ENCODE results near the gene ROPN1B. TPM values are rescaled to one million over a fixed set of nuclear protein-coding genes. Genes with fewer than 3 reads are reported as not detected.

The ROPN1B gene
- total RNA-seq, 1 experiment from 2014 or later = 0.18 TPM

- POLR2A ChIA-PET (ENCODE audit: unreplicated experiment) = no interaction called here
- no TSS peak for BruUV-seq (replicated peaks)
- Histone ChIP-seq H3K4me2 (ENCODE audit: low read length) (no peak overlapping the region), H4K20me1 (ENCODE audit: low read length) (no peaks in the 10 kb centered on the region), H3K9me2 (replicated peaks; ENCODE audit: low read length) (no peaks in the 10 kb centered on the region), H3K4me1 (ENCODE audit: insufficient read depth, low read length) (no peaks in the 10 kb centered on the region), H3F3A (ENCODE audit: low read length, unreplicated experiment) (no peaks in the 10 kb centered on the region), H3K36me3 (ENCODE audit: low read depth, low read length) (no peaks in the 10 kb centered on the region), H3K79me2 (ENCODE audit: low read length) (no peaks in the 10 kb centered on the region), H3K9me3 (ENCODE audit: low read length) (no peaks in the 10 kb centered on the region), H2AFZ (ENCODE audit: low read length) (no peak overlapping the region), H3K9ac (ENCODE audit: low read length) (no peak overlapping the region), H3K27ac (ENCODE audit: low read length) (no peak overlapping the region), H3K4me3 (ENCODE audit: low read length) (no peak overlapping the region), H3K27me3 (ENCODE audit: low read length) (no peaks in the 10 kb centered on the region)
- DNase-seq (no peak), ATAC-seq (no peak)
- intact Hi-C loops (cut with micrococcal nuclease) = no loop called here
- TF ChIP-seq EZH2 (IDR thresholded peaks at IDR 0.05; ENCODE audit: low read length, unreplicated experiment) (no peak), EZH2phosphoT487 (IDR thresholded peaks at IDR 0.05; ENCODE audit: borderline replicate concordance, low read length) (no peak), CTCF (conservative IDR thresholded peaks at IDR 0.05; ENCODE audit: low read depth, low read length) (no peak)
- CTCF ChIA-PET = no interaction called here
These were observed 40.2 kb downstream of the ROPN1B start for GRCh38 chr3:126009181-126009580.

GRCh38 chr3:126013751-126014156, 44.8 kb downstream of the ROPN1B start:
- Histone ChIP-seq H3K79me2 (ENCODE audit: low read length) (no peaks in the 10 kb centered on the region), H3K27ac (ENCODE audit: low read length) (no peak overlapping the region), H3F3A (ENCODE audit: low read length, unreplicated experiment) (no peaks in the 10 kb centered on the region), H3K9me3 (ENCODE audit: low read length) (no peaks in the 10 kb centered on the region), H2AFZ (ENCODE audit: low read length) (no peak overlapping the region), H3K9me2 (replicated peaks; ENCODE audit: low read length) (no peaks in the 10 kb centered on the region), H3K9ac (ENCODE audit: low read length) (no peak overlapping the region), H3K27me3 (ENCODE audit: low read length) (no peaks in the 10 kb centered on the region), H3K36me3 (ENCODE audit: low read depth, low read length) (no peaks in the 10 kb centered on the region), H3K4me2 (ENCODE audit: low read length) (no peak overlapping the region), H4K20me1 (ENCODE audit: low read length) (no peaks in the 10 kb centered on the region), H3K4me3 (ENCODE audit: low read length) (no peak overlapping the region), H3K4me1 (ENCODE audit: insufficient read depth, low read length) (no peaks in the 10 kb centered on the region)
- ChIA-PET POLR2A (ENCODE audit: unreplicated experiment) (no interaction called here), CTCF (no interaction called here)
- TF ChIP-seq EZH2phosphoT487 (IDR thresholded peaks at IDR 0.05; ENCODE audit: borderline replicate concordance, low read length) = no peak
- no peak for TF ChIP-seq EZH2 (IDR thresholded peaks at IDR 0.05; ENCODE audit: low read length, unreplicated experiment)
- TF ChIP-seq CTCF (conservative IDR thresholded peaks at IDR 0.05; ENCODE audit: low read depth, low read length) = no peak
- ATAC-seq = no peak
- intact Hi-C loops (cut with micrococcal nuclease) = no loop called here
- no TSS peak for BruUV-seq (replicated peaks)
- DNase-seq = no peak

- TF ChIP-seq CTCF (conservative IDR thresholded peaks at IDR 0.05; ENCODE audit: low read depth, low read length) = no peak
- no peak for TF ChIP-seq EZH2 (IDR thresholded peaks at IDR 0.05; ENCODE audit: low read length, unreplicated experiment)
- TF ChIP-seq EZH2phosphoT487 (IDR thresholded peaks at IDR 0.05; ENCODE audit: borderline replicate concordance, low read length) = no peak
- no peak for ATAC-seq
- no peak overlapping the region for H2AFZ ChIP-seq (ENCODE audit: low read length)
These were observed 45.3 kb downstream of the ROPN1B start for GRCh38 chr3:126014252-126014651.

More at GRCh38 chr3:126014252-126014651, 45.3 kb downstream of the ROPN1B start:
- H3K79me2 ChIP-seq (ENCODE audit: low read length) = no peaks in the 10 kb centered on the region
- ChIA-PET POLR2A (ENCODE audit: unreplicated experiment) (no interaction called here), CTCF (no interaction called here)
- no peak for DNase-seq
- no peak overlapping the region for H3K4me3 ChIP-seq (ENCODE audit: low read length)
- BruUV-seq (replicated peaks) = no TSS peak
- H3F3A ChIP-seq (ENCODE audit: low read length, unreplicated experiment) = no peaks in the 10 kb centered on the region
- H3K9me3 ChIP-seq (ENCODE audit: low read length) = no peaks in the 10 kb centered on the region
- H3K27ac ChIP-seq (ENCODE audit: low read length) = no peak overlapping the region
- intact Hi-C loops (cut with micrococcal nuclease) = no loop called here
- no peaks in the 10 kb centered on the region for H4K20me1 ChIP-seq (ENCODE audit: low read length)
- no peaks in the 10 kb centered on the region for H3K4me1 ChIP-seq (ENCODE audit: insufficient read depth, low read length)
- H3K36me3 ChIP-seq (ENCODE audit: low read depth, low read length) = no peaks in the 10 kb centered on the region
- no peak overlapping the region for H3K9ac ChIP-seq (ENCODE audit: low read length)
- H3K4me2 ChIP-seq (ENCODE audit: low read length) = no peak overlapping the region
- no peaks in the 10 kb centered on the region for H3K9me2 ChIP-seq (replicated peaks; ENCODE audit: low read length)
- H3K27me3 ChIP-seq (ENCODE audit: low read length) = no peaks in the 10 kb centered on the region
